H9 (cell line): ENCODE data around the gene DBET. TPM values are rescaled to one million over a fixed set of nuclear protein-coding genes. Genes with fewer than 3 reads are reported as not detected.
"Not testable (repeated sequence)": the region's sequence is repeated elsewhere in the genome, so short reads cannot be mapped to it uniquely, and the experiment has no call there.

Experiments
- DNase-seq: peaks from one replicate; pipeline ENCODE4 v3.0.0-alpha.2; 2017
- H2AFZ ChIP-seq: one replicate; pipeline ENCODE4 v1.6.1; 2013; ENCODE audit warnings: mild to moderate bottlenecking, low read length, control low read depth, moderate library complexity
- H2AK5ac ChIP-seq: 2 replicates; pipeline ENCODE4 v1.6.1; 2013; ENCODE audit warnings: low read length, control low read depth, mixed read lengths; ENCODE audit not compliant: insufficient read length
- H2BK120ac ChIP-seq: one replicate; pipeline ENCODE4 v1.6.1; 2013; ENCODE audit warnings: low read depth, mild to moderate bottlenecking, low read length, control low read depth, inconsistent platforms; ENCODE audit not compliant: poor library complexity, severe bottlenecking
- H2BK12ac ChIP-seq: 2 replicates; pipeline ENCODE4 v1.6.1; 2013; ENCODE audit warnings: low read length, control low read depth, mixed read lengths, low read depth; ENCODE audit not compliant: insufficient read length
- H2BK15ac ChIP-seq: 2 replicates; pipeline ENCODE4 v1.6.1; 2013; ENCODE audit warnings: low read depth, low read length, control low read depth
- H2BK20ac ChIP-seq: one replicate; pipeline ENCODE4 v1.6.1; 2013; ENCODE audit warnings: low read depth, mild to moderate bottlenecking, low read length, control low read depth, inconsistent platforms; ENCODE audit not compliant: poor library complexity, severe bottlenecking
- H2BK5ac ChIP-seq: 2 replicates; pipeline ENCODE4 v1.6.1; 2013; ENCODE audit warnings: low read length, control low read depth, mixed read lengths; ENCODE audit not compliant: insufficient read length
- H3K14ac ChIP-seq: 2 replicates; pipeline ENCODE4 v1.6.1; 2013; ENCODE audit warnings: low read length, control low read depth; ENCODE audit not compliant: insufficient read depth
- H3K18ac ChIP-seq: 2 replicates; pipeline ENCODE4 v1.6.1; 2013; ENCODE audit warnings: low read depth, mild to moderate bottlenecking, mixed read lengths, low read length, control low read depth; ENCODE audit not compliant: insufficient read length
- H3K23ac ChIP-seq: 2 replicates; pipeline ENCODE4 v1.6.1; 2013; ENCODE audit warnings: low read length, control low read depth, mixed read lengths, low read depth; ENCODE audit not compliant: insufficient read length
- H3K23me2 ChIP-seq: 2 replicates; pipeline ENCODE4 v1.6.1; 2013; ENCODE audit warnings: low read depth, mild to moderate bottlenecking, mixed read lengths, low read length, control low read depth; ENCODE audit not compliant: insufficient read length, poor library complexity, severe bottlenecking
- H3K27ac ChIP-seq: 2 replicates; pipeline ENCODE4 v1.5.1; 2013; ENCODE audit warnings: low read length, control low read depth, mixed read lengths, low read depth; ENCODE audit not compliant: insufficient read length
- H3K27me3 ChIP-seq: 2 replicates; pipeline ENCODE4 v1.6.1; 2013; ENCODE audit warnings: low read length, control low read depth, inconsistent platforms; ENCODE audit not compliant: insufficient read depth
- H3K4ac ChIP-seq: 2 replicates; pipeline ENCODE4 v1.6.1; 2013; ENCODE audit warnings: low read depth, mild to moderate bottlenecking, control low read depth, inconsistent platforms, low read length, moderate library complexity
- H3K4me1 ChIP-seq: 2 replicates; pipeline ENCODE4 v1.6.1; 2013; ENCODE audit warnings: low read length, control low read depth, inconsistent platforms; ENCODE audit not compliant: insufficient read depth
- H3K4me2 ChIP-seq: 2 replicates; pipeline ENCODE4 v1.6.1; 2013; ENCODE audit warnings: low read length, control low read depth, mixed read lengths; ENCODE audit not compliant: insufficient read length, insufficient read depth
- H3K56ac ChIP-seq: 2 replicates; pipeline ENCODE4 v1.6.1; 2013; ENCODE audit warnings: low read depth, mild to moderate bottlenecking, mixed read lengths, low read length, control low read depth; ENCODE audit not compliant: insufficient read length
- H3K79me1 ChIP-seq: 2 replicates; pipeline ENCODE4 v1.6.1; 2013; ENCODE audit warnings: low read depth, mild to moderate bottlenecking, moderate library complexity, low read length, control low read depth, inconsistent platforms; ENCODE audit not compliant: insufficient read depth, poor library complexity, severe bottlenecking
- H3K79me2 ChIP-seq: 2 replicates; pipeline ENCODE4 v1.6.1; 2013; ENCODE audit warnings: low read length, control low read depth, inconsistent platforms; ENCODE audit not compliant: insufficient read depth
- H3K9ac ChIP-seq: 2 replicates; pipeline ENCODE4 v1.6.1; 2013; ENCODE audit warnings: low read length, control low read depth, mixed read lengths; ENCODE audit not compliant: insufficient read length; ENCODE audit errors: extremely low read depth
- H3K9me3 ChIP-seq: one replicate; pipeline ENCODE4 v1.6.1; 2013; ENCODE audit warnings: low read depth, low read length, inconsistent platforms; ENCODE audit not compliant: control insufficient read depth
- H3T11ph ChIP-seq: one replicate; pipeline ENCODE4 v1.6.1; 2013; ENCODE audit warnings: mild to moderate bottlenecking, low read length, control low read depth, inconsistent platforms
- H4K20me1 ChIP-seq: one replicate; pipeline ENCODE4 v1.6.1; 2013; ENCODE audit not compliant: control insufficient read depth, insufficient read length, insufficient read depth
- H4K5ac ChIP-seq: 2 replicates; pipeline ENCODE4 v1.6.1; 2013; ENCODE audit warnings: low read depth, mild to moderate bottlenecking, mixed read lengths, low read length, control low read depth; ENCODE audit not compliant: insufficient read length
- H4K8ac ChIP-seq: replicated peaks from 2 replicates; pipeline ENCODE4 v1.6.1; 2013; ENCODE audit warnings: low read length, control low read depth, mixed read lengths, low read depth; ENCODE audit not compliant: insufficient read length
- H4K91ac ChIP-seq: 2 replicates; pipeline ENCODE4 v1.6.1; 2013; ENCODE audit warnings: low read depth, mild to moderate bottlenecking, moderate library complexity, mixed read lengths, low read length, control low read depth; ENCODE audit not compliant: insufficient read length
- H3K27ac Mint-ChIP-seq, 3 experiments: 2 replicates in 2 of 3; 3 replicates in 1 of 3; pipeline ENCODE4 v1.8.0; 2020 to 2021; ENCODE audit warnings: mixed read lengths in 3 of 3, mild to moderate bottlenecking in 1 of 3, moderate library complexity in 1 of 3
- H3K27me3 Mint-ChIP-seq: 2 replicates; pipeline ENCODE4 v1.8.0; 2021; ENCODE audit warnings: low read depth, mild to moderate bottlenecking, moderate library complexity, mixed read lengths
- H3K36me3 Mint-ChIP-seq, 3 experiments: 2 replicates in 2 of 3; 3 replicates in 1 of 3; pipeline ENCODE4 v1.8.0; 2020 to 2021; ENCODE audit warnings: low read depth in 3 of 3, mixed read lengths in 3 of 3; ENCODE audit not compliant: insufficient read depth in 1 of 3
- H3K4me1 Mint-ChIP-seq, 2 experiments: 2 replicates each; pipeline ENCODE4 v1.8.0; 2020; ENCODE audit warnings: mixed read lengths in 2 of 2
- H3K4me3 Mint-ChIP-seq, 2 experiments: 2 replicates in 1 of 2; 3 replicates in 1 of 2; pipeline ENCODE4 v1.8.0; 2020 to 2021; ENCODE audit warnings: mild to moderate bottlenecking in 2 of 2, mixed read lengths in 2 of 2, moderate library complexity in 1 of 2
- H3K9me3 Mint-ChIP-seq, 2 experiments: 2 replicates in 1 of 2; 3 replicates in 1 of 2; pipeline ENCODE4 v1.8.0; 2020; ENCODE audit warnings: mild to moderate bottlenecking in 2 of 2, mixed read lengths in 2 of 2, moderate library complexity in 1 of 2
- WGBS: extraction: QIAGEN DNeasy Blood & Tissue Kit; methylation state at CpG from one replicate; pipeline ENCODE4 v1.1.7; 2013; ENCODE audit warnings: missing lambda C conversion rate, low lambda C conversion rate, mixed read lengths; ENCODE audit not compliant: insufficient read length; ENCODE audit errors: extremely low coverage; 5-methylcytosine and 5-hydroxymethylcytosine counted together
- long read RNA-seq: library from polyadenylated mRNA; unstranded; transcript quantifications from one replicate; pipeline ENCODE4 v2.0.0, GENCODE V29; 2020
- total RNA-seq: library from RNA; stranded (reverse); gene quantifications from 2 replicates; pipeline ENCODE4 v1.2.1, GENCODE V29; 2021

Gene DBET
- not detected in 2 replicates for total RNA-seq
- long read RNA-seq: 0 reads

GRCh38 chr4:190064342-190064741 is at the start of gene DBET:
Gene DBET, plus strand, starts transcription at chr4:190064502.
- not testable (repeated sequence) for H3K27ac ChIP-seq, H3K56ac ChIP-seq, H2BK20ac ChIP-seq, DNase-seq, H3K23ac ChIP-seq, H3K14ac ChIP-seq, H3K79me2 ChIP-seq, H3K9me3 ChIP-seq, H2BK120ac ChIP-seq, H3K4me2 ChIP-seq, H3K27me3 ChIP-seq, H2AK5ac ChIP-seq, H3K23me2 ChIP-seq, H3K18ac ChIP-seq, H2BK15ac ChIP-seq, H3K79me1 ChIP-seq, H4K91ac ChIP-seq, H3K4me1 Mint-ChIP-seq, H4K8ac ChIP-seq, H4K5ac ChIP-seq, H3K4ac ChIP-seq, H3K9ac ChIP-seq, H3K27ac Mint-ChIP-seq, H2BK5ac ChIP-seq, H3K27me3 Mint-ChIP-seq, H4K20me1 ChIP-seq, H2AFZ ChIP-seq, H3K4me3 Mint-ChIP-seq, H3K36me3 Mint-ChIP-seq, H3T11ph ChIP-seq, H3K4me1 ChIP-seq, H2BK12ac ChIP-seq
- H3K9me3 Mint-ChIP-seq: peaks cover 18 to 21% of the 10 kb centered on the region in 2 experiments
- no CpG with 5 or more reads among the region's 2 CpGs for WGBS
